HFF-Myc (cell line): ENCODE results near the gene STRIP2.

ENCODE experiments used
- DNase-seq: peaks from one replicate; pipeline ENCODE4 v3.0.0-alpha.2; 2011; ENCODE audit warnings: low read depth; ENCODE audit errors: extremely low read depth
- H3K4me3 ChIP-seq: replicated peaks from 2 replicates; pipeline ENCODE4 v1.5.1; 2011; ENCODE audit warnings: low read depth, mild to moderate bottlenecking, control low read depth, low read length
- CTCF ChIP-seq: IDR thresholded peaks from 2 replicates; pipeline ENCODE4 v1.5.1; 2012; ENCODE audit warnings: mild to moderate bottlenecking, low read depth, low read length, control low read depth; ENCODE audit errors: missing control alignments

STRIP2 gene

GRCh38 chr7:129435414-129435829 lies 1.2 kb downstream of the STRIP2 start:
- peak overlapping the region; percentile 58 for H3K4me3 ChIP-seq
- no peak for DNase-seq
- no peak for TF ChIP-seq CTCF

- H3K4me3 ChIP-seq: no peak overlapping the region
- no peak for DNase-seq
- no peak for TF ChIP-seq CTCF
These were observed 2.2 kb downstream of the STRIP2 start for GRCh38 chr7:129436335-129436923.

GRCh38 chr7:129437190-129437589 lies 3.0 kb downstream of the STRIP2 start:
- H3K4me3 ChIP-seq: no peak overlapping the region
- TF ChIP-seq CTCF: no peak
- no peak for DNase-seq

- H3K4me3 ChIP-seq: no peak overlapping the region
- DNase-seq: no peak
- TF ChIP-seq CTCF: no peak
These were observed 4.1 kb downstream of the STRIP2 start for GRCh38 chr7:129438281-129438838.

GRCh38 chr7:129438839-129439651 lies 4.8 kb downstream of the STRIP2 start:
- no peak for TF ChIP-seq CTCF
- H3K4me3 ChIP-seq: no peak overlapping the region
- DNase-seq: no peak

- DNase-seq: no peak
- H3K4me3 ChIP-seq: no peak overlapping the region
- no peak for TF ChIP-seq CTCF
These were observed 5.9 kb downstream of the STRIP2 start for GRCh38 chr7:129439963-129440625.
